GM21447 (cell line): ENCODE data around the gene TMEM135.
"Not testable (repeated sequence)": the region's sequence is repeated elsewhere in the genome, so short reads cannot be mapped to it uniquely, and the experiment has no call there.

ENCODE experiments used
- ATAC-seq: cut with Tn5 transposase; IDR thresholded peaks from one replicate; pipeline ENCODE4 v1.9.1; 2021; ENCODE audit not compliant: unreplicated experiment

Gene TMEM135

DNA sequence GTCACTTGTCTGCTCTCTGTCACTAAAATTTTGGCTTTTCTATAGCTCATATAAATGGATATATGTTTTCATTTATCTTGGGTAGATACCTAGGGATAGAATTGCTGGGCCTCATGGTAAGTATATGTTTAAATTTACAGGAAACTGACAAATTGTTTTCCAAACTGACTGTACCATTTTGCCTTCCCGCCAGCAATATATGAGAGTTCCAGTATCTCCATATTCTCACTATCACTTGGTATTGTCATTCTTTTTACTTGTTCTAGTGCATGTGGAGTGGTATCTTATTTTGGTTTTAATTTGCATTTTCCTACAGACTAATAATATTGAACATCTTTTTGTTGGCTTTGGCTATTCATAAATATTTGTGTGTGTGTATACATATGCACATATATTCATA lies 101.7 kb downstream of the TMEM135 start:
- ATAC-seq, result no peak

- no peak for ATAC-seq
Measured at GRCh38 chr11:87141322-87141721, 103.6 kb downstream of the TMEM135 start.

DNA sequence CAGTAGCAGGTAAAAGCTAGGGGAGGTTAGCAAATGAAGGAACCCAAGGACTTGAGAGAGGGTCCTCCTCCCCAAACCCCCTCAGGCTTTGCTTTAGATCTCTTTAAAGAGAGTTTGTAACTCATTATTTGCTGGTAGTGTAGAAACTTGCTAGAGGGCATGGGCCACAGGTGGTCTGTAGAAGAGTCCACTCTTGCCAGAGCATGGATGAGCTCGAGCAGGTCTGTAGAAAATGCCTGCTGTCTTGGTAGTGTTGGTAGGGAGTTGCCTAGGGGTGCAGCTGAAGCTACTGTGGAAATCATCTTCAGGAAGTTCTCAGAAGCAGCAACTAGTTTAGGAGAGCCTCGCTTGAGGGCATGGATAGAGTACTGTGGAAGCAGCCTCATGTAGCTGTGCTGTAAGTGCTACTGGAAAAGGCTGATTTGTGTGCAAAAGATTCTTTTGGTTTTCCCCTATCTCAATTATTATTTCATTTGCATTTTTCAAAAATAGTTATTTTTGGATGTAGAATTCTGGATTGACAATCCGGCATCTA lies 104.3 kb downstream of the TMEM135 start:
- ATAC-seq, result no peak

DNA sequence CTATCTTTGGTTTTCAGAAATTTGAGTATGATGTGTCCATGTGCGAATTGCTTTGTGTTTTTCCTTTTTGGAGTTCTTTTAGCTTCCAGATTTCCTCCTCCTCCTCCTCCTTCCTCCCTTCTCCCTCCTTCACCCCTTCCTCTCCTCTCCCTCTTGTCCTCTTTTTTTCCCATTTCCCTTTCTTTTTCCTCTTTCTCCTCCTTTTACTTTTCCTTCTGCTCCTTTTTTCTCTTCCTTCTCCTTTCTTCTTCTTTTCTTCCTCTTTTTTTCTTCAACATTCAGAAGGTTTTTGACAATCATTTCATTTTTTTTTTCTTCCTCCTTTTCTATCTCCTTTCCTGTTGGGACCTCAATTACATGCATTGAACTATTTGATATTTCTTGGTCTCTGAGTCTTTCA lies 104.9 kb downstream of the TMEM135 start:
- no peak for ATAC-seq

DNA sequence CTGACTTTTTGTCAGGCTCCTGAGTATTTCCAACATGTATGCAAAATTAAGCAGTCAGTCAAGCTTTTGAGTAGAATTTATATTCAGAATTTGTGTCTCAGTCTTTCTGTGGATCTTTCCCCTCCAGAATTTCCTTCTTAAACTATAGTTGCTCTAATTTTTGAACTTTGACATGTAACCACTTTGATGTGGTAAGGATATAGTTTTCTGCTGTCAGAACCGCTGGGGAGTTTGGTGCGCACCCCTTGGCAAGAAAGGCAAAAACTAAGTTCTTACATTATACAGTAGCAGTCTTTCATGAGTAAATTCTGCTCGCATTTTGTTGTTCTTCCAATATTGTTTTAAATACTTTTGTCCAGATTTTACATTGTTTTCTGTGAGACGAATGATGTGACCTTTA lies 105.9 kb downstream of the TMEM135 start:
- no peak for ATAC-seq

DNA sequence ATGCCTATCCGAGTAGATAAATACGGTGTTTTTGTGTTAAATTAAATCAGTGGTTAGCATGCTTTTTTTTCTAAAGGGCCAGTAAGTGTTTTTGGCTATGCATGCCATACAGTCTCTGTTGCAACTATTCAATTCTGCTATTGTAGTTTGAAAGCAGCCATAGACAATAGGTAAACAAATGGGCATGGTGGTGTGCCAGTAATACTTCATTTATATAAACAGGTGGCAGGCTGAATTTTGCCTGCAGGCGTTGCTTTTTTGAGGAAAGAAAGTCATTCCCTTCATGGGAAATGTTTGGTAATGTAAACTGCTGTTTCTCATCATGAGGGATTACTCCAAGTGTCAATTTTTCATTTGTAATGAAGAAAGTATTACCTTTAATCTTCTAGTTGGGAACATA lies 106.5 kb downstream of the TMEM135 start:
- no peak for ATAC-seq

GRCh38 chr11:87148749-87149148 lies 111.0 kb downstream of the TMEM135 start:
- no peak for ATAC-seq

DNA sequence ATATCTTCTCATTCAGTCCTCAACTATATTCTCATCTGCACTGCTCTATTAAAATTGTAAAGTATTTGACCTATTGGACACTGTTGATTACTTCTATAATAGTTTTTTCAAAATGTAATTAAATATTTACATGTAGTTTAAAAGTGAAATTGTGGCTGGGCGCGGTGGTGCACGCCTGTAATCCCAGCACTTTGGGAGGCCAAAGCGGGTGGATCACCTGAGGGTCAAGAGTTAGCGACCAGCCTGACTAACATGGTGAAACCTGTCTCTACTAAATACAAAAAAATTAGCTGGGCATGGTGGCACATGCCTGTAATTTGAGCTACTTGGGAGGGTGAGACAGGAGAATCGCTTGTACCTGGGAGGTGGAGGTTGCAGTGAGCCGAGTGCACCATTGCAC lies 112.0 kb downstream of the TMEM135 start:
- not testable (repeated sequence) for ATAC-seq

GRCh38 chr11:87150936-87151335 lies 113.2 kb downstream of the TMEM135 start:
- no peak for ATAC-seq

- no peak for ATAC-seq
Measured at GRCh38 chr11:87154246-87154645, 116.5 kb downstream of the TMEM135 start.

- ATAC-seq, result no peak
Measured at GRCh38 chr11:87156970-87157369, 119.2 kb downstream of the TMEM135 start.

GRCh38 chr11:87169076-87169475 lies 131.3 kb downstream of the TMEM135 start:
- not testable (repeated sequence) for ATAC-seq

GRCh38 chr11:87173185-87174039 lies 135.7 kb downstream of the TMEM135 start:
- no peak for ATAC-seq

- ATAC-seq, result no peak
Measured at GRCh38 chr11:87174870-87175269, 137.1 kb downstream of the TMEM135 start.

DNA sequence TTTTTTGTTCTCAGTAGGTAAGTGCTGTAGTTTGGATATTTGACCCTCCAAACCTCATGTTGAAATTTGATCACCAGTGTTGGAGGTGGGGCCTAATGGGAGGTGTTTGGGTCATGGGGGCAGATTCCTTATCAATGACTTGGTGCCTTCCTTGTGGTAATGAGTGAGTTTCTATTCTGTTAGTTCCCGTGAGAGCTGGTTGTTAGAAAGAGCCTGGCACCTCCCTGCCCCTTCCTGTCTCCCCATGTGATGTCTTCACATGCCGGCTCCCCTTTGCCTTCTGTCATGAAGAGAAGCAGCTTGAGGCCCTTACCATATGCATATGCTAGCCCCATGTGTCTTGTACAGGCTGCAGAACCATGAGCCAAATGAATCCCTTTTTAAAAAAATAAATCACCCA lies 138.3 kb downstream of the TMEM135 start:
- ATAC-seq, result no peak

- ATAC-seq, result no peak
Measured at GRCh38 chr11:87179621-87180020, 141.9 kb downstream of the TMEM135 start.

- no peak for ATAC-seq
Measured at GRCh38 chr11:87180742-87181141, 143.0 kb downstream of the TMEM135 start.

DNA sequence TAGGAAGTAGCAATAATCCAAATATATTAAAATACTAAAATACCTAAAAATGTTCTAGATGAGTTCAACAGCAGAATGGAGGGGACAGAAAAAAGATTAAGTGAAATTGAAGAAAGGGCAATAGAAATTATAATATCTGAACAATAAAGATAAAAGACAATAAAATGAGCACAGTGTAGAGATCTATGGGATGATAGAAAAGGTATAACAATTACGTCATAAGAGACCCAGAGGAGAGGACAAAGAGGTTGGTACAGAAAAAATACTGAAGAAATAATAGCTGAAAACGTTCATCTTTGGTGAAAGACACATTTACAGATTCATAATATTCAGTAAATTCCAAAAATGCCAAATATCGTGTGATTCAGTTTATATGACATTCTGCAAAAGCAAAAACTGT lies 143.4 kb downstream of the TMEM135 start:
- ATAC-seq, result no peak

GRCh38 chr11:87185228-87185627 lies 147.5 kb downstream of the TMEM135 start:
- no peak for ATAC-seq

DNA sequence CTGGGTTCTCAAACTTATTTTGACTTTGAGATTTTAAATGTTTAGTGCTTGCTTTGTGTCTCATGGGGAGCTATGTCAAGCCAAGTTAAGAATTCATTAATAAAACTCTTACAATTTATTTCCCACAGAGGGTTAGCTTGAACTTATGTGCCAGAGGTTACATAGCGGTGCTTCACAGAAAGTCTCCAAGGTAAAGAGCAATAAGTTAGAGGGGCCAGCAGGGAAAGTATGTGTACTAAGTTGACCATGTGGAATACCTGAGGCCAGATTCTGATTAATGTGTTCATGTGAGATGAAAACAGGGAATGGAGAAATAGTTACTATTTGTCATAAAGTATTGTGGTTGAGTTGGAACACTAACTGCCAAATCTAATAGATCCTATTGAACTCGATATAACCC lies 149.3 kb downstream of the TMEM135 start:
- ATAC-seq, result no peak

DNA sequence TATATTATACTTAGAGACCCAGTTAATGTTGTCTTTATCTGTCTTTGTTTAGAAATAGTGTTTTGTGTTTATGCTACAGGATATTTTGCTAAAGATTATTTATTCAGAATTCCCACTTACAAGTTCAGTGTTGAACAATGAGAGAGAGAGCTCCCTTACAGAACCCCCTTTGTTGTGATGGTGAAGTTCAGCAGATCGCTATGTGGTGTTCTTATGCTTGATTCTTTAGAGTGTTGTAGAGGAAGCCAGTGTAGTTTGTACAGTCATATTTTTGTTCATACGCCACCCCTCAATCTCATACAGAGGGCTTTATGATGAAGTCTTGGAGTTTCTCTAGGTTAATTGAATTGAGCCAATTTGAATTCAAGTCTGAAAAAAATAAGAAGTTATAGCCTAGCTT lies 150.2 kb downstream of the TMEM135 start:
- no peak for ATAC-seq

DNA sequence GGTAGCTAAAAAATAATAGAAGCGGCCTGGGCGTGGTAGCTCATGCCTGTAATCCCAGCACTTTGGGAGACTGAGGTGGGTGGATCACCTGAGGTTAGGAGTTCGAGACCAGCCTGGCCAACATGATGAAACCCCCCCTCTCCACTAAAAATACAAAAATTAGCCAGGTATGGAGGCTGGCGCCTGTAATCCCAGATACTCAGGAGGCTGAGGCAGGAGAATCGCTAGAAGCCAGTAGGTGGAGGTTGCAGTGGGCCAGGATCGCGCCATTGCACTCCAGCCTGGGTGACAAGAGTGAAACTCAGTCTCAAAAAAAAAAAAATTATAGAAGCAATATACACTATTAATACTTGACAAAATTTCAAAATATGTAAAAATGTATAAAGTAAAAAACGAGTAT lies 150.7 kb downstream of the TMEM135 start:
- ATAC-seq, result not testable (repeated sequence)

GRCh38 chr11:87188921-87189320 lies 151.2 kb downstream of the TMEM135 start:
- not testable (repeated sequence) for ATAC-seq
